Endothelial cell of umbilical vein (primary cell): ENCODE results near the gene TSSC4. TPM values are rescaled to one million over a fixed set of nuclear protein-coding genes. Genes with fewer than 3 reads are reported as not detected.

Experiments
- BruUV-seq: library from RNA; stranded (reverse); fragments of 400-500 nt; replicated peaks from 2 replicates; lab custom pipeline; 2021; lab: Mats Ljungman, UMichigan
- CTCF ChIA-PET: fragments of 300-600, 350-600 bp; sonication (Branson Sonifier 250); formaldehyde crosslinking; loops from one replicate; lab custom pipeline; 2021; ENCODE audit warnings: antibody characterized with exemption, inconsistent platforms; lab: Charles Lee
- POLR2A ChIA-PET: fragments of 300-600, 350-600 bp; sonication (Branson Sonifier 250); formaldehyde crosslinking; loops from one replicate; lab custom pipeline; 2021; ENCODE audit warnings: antibody characterized with exemption, inconsistent platforms; lab: Charles Lee
- DNase-seq: peaks from one replicate; pipeline ENCODE4 v3.0.0-alpha.2; 2011; ENCODE audit warnings: low read depth, low spot score
- FAIRE-seq: peaks from 2 replicates; lab custom pipeline; 2011; peaks lifted over from hg19 to GRCh38; lab: Jason Lieb, UNC
- H2AFZ ChIP-seq: 2 replicates; pipeline ENCODE4 v1.6.0; 2012; ENCODE audit warnings: low read depth, low read length, control low read depth, inconsistent platforms
- H3K27ac ChIP-seq: 2 replicates; pipeline ENCODE4 v1.5.1; 2011; ENCODE audit warnings: low read depth, mild to moderate bottlenecking, control low read depth, low read length, moderate library complexity; ENCODE audit not compliant: insufficient read depth
- H3K27me3 ChIP-seq, 2 experiments: 2 replicates each; pipeline versions ENCODE4 v1.6.0 to v1.6.1; 2011; ENCODE audit warnings: low read length in 2 of 2, mixed read lengths in 1 of 2; ENCODE audit not compliant: control insufficient read depth in 2 of 2, insufficient read depth in 2 of 2
- H3K36me3 ChIP-seq, 2 experiments: 2 replicates in 1 of 2; 3 replicates in 1 of 2; pipeline ENCODE4 v1.5.1; 2011; ENCODE audit warnings: low read length in 2 of 2, mild to moderate bottlenecking in 1 of 2, moderate library complexity in 1 of 2; ENCODE audit not compliant: control insufficient read depth in 2 of 2, insufficient read depth in 2 of 2; ENCODE audit errors: extremely low read depth in 1 of 2
- H3K4me1 ChIP-seq: 3 replicates; pipeline ENCODE4 v1.5.1; 2011; ENCODE audit warnings: mild to moderate bottlenecking, low read length; ENCODE audit not compliant: control insufficient read depth, insufficient read depth; ENCODE audit errors: extremely low read depth
- H3K4me2 ChIP-seq: 2 replicates; pipeline ENCODE4 v1.6.1; 2011; ENCODE audit warnings: low read length, control low read depth, mixed read lengths; ENCODE audit not compliant: insufficient read depth
- H3K4me3 ChIP-seq, 3 experiments: fragments of 200-600 bp in 1 of 3; sonication (generic), shearing (Covaris generic) in 1 of 3; replicated peaks in 1 of 3; 2 replicates each; pipeline ENCODE4 v1.5.1; 2011 to 2016; ENCODE audit warnings: control low read depth in 3 of 3, low read length in 3 of 3, mild to moderate bottlenecking in 2 of 3, inconsistent platforms in 1 of 3, low read depth in 1 of 3, moderate library complexity in 1 of 3; ENCODE audit not compliant: insufficient read depth in 1 of 3
- H3K79me2 ChIP-seq: 2 replicates; pipeline ENCODE4 v1.6.0; 2012; ENCODE audit warnings: low read length, inconsistent platforms; ENCODE audit not compliant: control insufficient read depth, insufficient read depth
- H3K9ac ChIP-seq: replicated peaks from 2 replicates; pipeline ENCODE3; 2011; ENCODE audit warnings: low read length, control low read depth; ENCODE audit not compliant: insufficient read depth; ENCODE audit errors: extremely low read depth
- H3K9me1 ChIP-seq: replicated peaks from 3 replicates; pipeline ENCODE4 v1.6.0; 2011; ENCODE audit warnings: mild to moderate bottlenecking, low read length; ENCODE audit not compliant: control insufficient read depth, insufficient read depth; ENCODE audit errors: extremely low read depth
- H3K9me3 ChIP-seq: replicated peaks from 2 replicates; pipeline ENCODE4 v1.5.1; 2012; ENCODE audit warnings: low read length, inconsistent platforms; ENCODE audit not compliant: control insufficient read depth, insufficient read depth
- H4K20me1 ChIP-seq: replicated peaks from 2 replicates; pipeline ENCODE3; 2011; ENCODE audit warnings: mild to moderate bottlenecking, low read length; ENCODE audit not compliant: control insufficient read depth, insufficient read depth; ENCODE audit errors: extremely low read depth
- CTCF ChIP-seq, 2 donors: IDR thresholded peaks; 1 replicate in 1 of 2; 2 replicates in 1 of 2; pipeline ENCODE4 v1.5.1; 2011; ENCODE audit warnings: low read length in 2 of 2, mild to moderate bottlenecking in 2 of 2, moderate library complexity in 2 of 2, control low read depth in 1 of 2, inconsistent platforms in 1 of 2, low read depth in 1 of 2; ENCODE audit not compliant: insufficient read depth in 1 of 2; ENCODE audit errors: extremely low read depth in 1 of 2
- EZH2 ChIP-seq: IDR thresholded peaks from 2 replicates; pipeline ENCODE4 v1.6.1; 2012; ENCODE audit warnings: borderline replicate concordance, low read depth, mild to moderate bottlenecking, moderate library complexity, low read length, inconsistent platforms; ENCODE audit not compliant: severe bottlenecking
- FOS ChIP-seq: IDR thresholded peaks from 2 replicates; pipeline ENCODE4 v1.6.1; 2011; ENCODE audit warnings: mild to moderate bottlenecking, low read length, moderate library complexity, borderline replicate concordance; ENCODE audit not compliant: insufficient read depth
- GATA2 ChIP-seq: IDR thresholded peaks from 2 replicates; pipeline ENCODE4 v1.7.0; 2011; ENCODE audit warnings: low read depth, mild to moderate bottlenecking, moderate library complexity, mixed read lengths, low read length; ENCODE audit not compliant: insufficient read length, insufficient read depth
- JUN ChIP-seq: IDR thresholded peaks from 2 replicates; pipeline ENCODE4 v1.6.1; 2011; ENCODE audit warnings: borderline replicate concordance, low read depth; ENCODE audit not compliant: insufficient read length, insufficient read depth
- MAX ChIP-seq: IDR thresholded peaks from 2 replicates; pipeline ENCODE4 v1.6.1; 2011; ENCODE audit not compliant: insufficient read depth, insufficient read length
- MYC ChIP-seq: IDR thresholded peaks from one replicate; pipeline ENCODE4 v1.6.1; 2011; ENCODE audit warnings: mild to moderate bottlenecking, low read depth, low read length
- POLR2A ChIP-seq: IDR thresholded peaks from 2 replicates; pipeline ENCODE4 v1.6.1; 2012; ENCODE audit warnings: low read depth, mild to moderate bottlenecking, control low read depth, low read length
- POLR2AphosphoS5 ChIP-seq: IDR thresholded peaks from 2 replicates; pipeline ENCODE4 v1.6.1; 2012; ENCODE audit warnings: low read depth, mild to moderate bottlenecking, control low read depth, low read length, moderate library complexity; ENCODE audit not compliant: insufficient read depth
- dilution Hi-C: fragments of 300-500 bp; cut with MboI; formaldehyde crosslinking; loops from one replicate; pipeline ENCODE4 v1.15.0; 2019; ENCODE audit warnings: low sequenced_read_pairs; ENCODE audit not compliant: extremely low pct_ligation_motif_present
- intact Hi-C: fragments of 100-400 bp; cut with micrococcal nuclease; formaldehyde crosslinking; loops from one replicate; pipeline ENCODE4 v1.10.0; 2022
- polyA plus RNA-seq, 4 experiments: library from polyadenylated mRNA; depleted of rRNA in 3 of 4; stranded (reverse) in 3 of 4; unstranded in 1 of 4; fragments of >200 nt; gene quantifications; 2 replicates each; pipeline versions ENCODE4 v1.2.1 to v1.2.3, GENCODE V29; 2011 to 2012; ENCODE audit warnings: missing spikeins in 1 of 4
- total RNA-seq: library from RNA; stranded (reverse); gene quantifications from 2 replicates; pipeline ENCODE4 v1.2.3, GENCODE V29; 2021

Gene TSSC4
- total and polyA plus RNA-seq, 2 donors (not counting 3 experiments of a cell fraction or from before 2014, with no cell fraction given): 42.7 to 59.6 TPM

GRCh38 chr11:2352420-2352819 is 48.1 kb upstream of the TSSC4 start:
- H4K20me1 ChIP-seq: no peaks in the 10 kb centered on the region
- no peak overlapping the region for H2AFZ ChIP-seq
- ChIA-PET POLR2A (no interaction called here), CTCF (no interaction called here)
- H3K79me2 ChIP-seq: no peaks in the 10 kb centered on the region
- dilution Hi-C loops: no loop called here
- intact Hi-C loops: no loop called here
- no peaks in the 10 kb centered on the region for H3K9me1 ChIP-seq
- H3K27me3 ChIP-seq: peaks cover 2% of the 10 kb centered on the region in 2 experiments
- no peaks in the 10 kb centered on the region for H3K4me1 ChIP-seq
- DNase-seq: no peak
- no peak overlapping the region for H3K27ac ChIP-seq
- no peaks in the 10 kb centered on the region for H3K9me3 ChIP-seq
- no peak overlapping the region for H3K4me2 ChIP-seq
- H3K4me3 ChIP-seq: no peak overlapping the region
- FAIRE-seq: no peak
- TF ChIP-seq CTCF (IDR thresholded peaks at IDR 0.05; ENCODE audit: extremely low read depth in 1 of 2, insufficient read depth in 1 of 2, low read depth in 1 of 2, low read length in 2 of 2) (no peak), POLR2AphosphoS5 (no peak), EZH2 (no peak)
- BruUV-seq: no TSS peak
- no peaks in the 10 kb centered on the region for H3K36me3 ChIP-seq
- no peak overlapping the region for H3K9ac ChIP-seq

- Histone ChIP-seq H3K27me3 (peaks cover 2% of the 10 kb centered on the region in 2 experiments), H3K9me1 (no peaks in the 10 kb centered on the region), H2AFZ (peak overlapping the region; percentile 76), H3K9ac (no peak overlapping the region), H3K9me3 (no peaks in the 10 kb centered on the region), H3K27ac (no peak overlapping the region), H3K36me3 (no peaks in the 10 kb centered on the region), H3K4me2 (no peak overlapping the region), H3K79me2 (no peaks in the 10 kb centered on the region), H4K20me1 (no peaks in the 10 kb centered on the region), H3K4me1 (no peaks in the 10 kb centered on the region), H3K4me3 (no peak overlapping the region)
- dilution Hi-C loops (no loop called here), intact Hi-C loops (no loop called here)
- DNase-seq (peak; percentile 29), FAIRE-seq (no peak)
- CTCF ChIA-PET: interaction anchor here (0.7 kb wide), 1 partner anchor 64 kb away, joined by 3 read pairs; no protein-coding TSS in a partner anchor
- POLR2A ChIA-PET: no interaction called here
- no peak for TF ChIP-seq CTCF (IDR thresholded peaks at IDR 0.05; ENCODE audit: extremely low read depth in 1 of 2, insufficient read depth in 1 of 2, low read depth in 1 of 2, low read length in 2 of 2)
- TF ChIP-seq POLR2A: no peak
- TF ChIP-seq POLR2AphosphoS5: no peak
- TF ChIP-seq FOS: no peak
- no peak for TF ChIP-seq EZH2
- no peak for TF ChIP-seq JUN
- TF ChIP-seq MYC: no peak
- TF ChIP-seq GATA2: no peak
- TF ChIP-seq MAX: no peak
- BruUV-seq: no TSS peak
Measured at GRCh38 chr11:2355000-2355644, 45.4 kb upstream of the TSSC4 start.
